Vagina (tissue), 2 donors: ENCODE data around the gene POLD1. TPM values are rescaled to one million over a fixed set of nuclear protein-coding genes. Genes with fewer than 3 reads are reported as not detected.
"Not testable (repeated sequence)": the region's sequence is repeated elsewhere in the genome, so short reads cannot be mapped to it uniquely, and the experiment has no call there.

ENCODE experiments used
- DNase-seq, 2 donors: peaks; one replicate each; pipeline ENCODE4 v3.0.0-alpha.2; 2017; ENCODE audit errors: extremely low spot score in 2 of 2
- H3K27ac ChIP-seq: fragments of 200-600 bp; sonication (generic); one replicate; pipeline ENCODE4 v1.5.1; 2019
- H3K27me3 ChIP-seq: fragments of 200-600 bp; sonication (generic); one replicate; pipeline ENCODE4 v1.5.1; 2019
- H3K36me3 ChIP-seq, 2 donors: fragments of 200-600 bp; sonication (generic); one replicate each; pipeline ENCODE4 v1.5.1; 2017 to 2019
- H3K4me1 ChIP-seq: fragments of 200-600 bp; sonication (generic); one replicate; pipeline ENCODE4 v1.5.1; 2019
- H3K4me3 ChIP-seq, 2 donors: fragments of 200-600 bp; sonication (generic); 1 replicate in 1 of 2; 2 replicates in 1 of 2; pipeline ENCODE4 v1.5.1; 2016 to 2019
- H3K9me3 ChIP-seq: fragments of 200-600 bp; sonication (generic); one replicate; pipeline ENCODE4 v1.5.1; 2019
- CTCF ChIP-seq, 3 experiments: fragments of 450-650 bp in 2 of 3; fragments of 200-600 bp in 1 of 3; sonication (generic) in 1 of 3; IDR thresholded peaks; one replicate each; pipeline ENCODE4 v1.5.1; 2017 to 2019; ENCODE audit warnings: antibody characterized with exemption in 3 of 3, mild to moderate bottlenecking in 2 of 3, moderate library complexity in 2 of 3
- POLR2A ChIP-seq, 2 donors: fragments of 450-650 bp; IDR thresholded peaks; one replicate each; pipeline ENCODE4 v1.6.1; 2017; ENCODE audit warnings: antibody characterized with exemption in 2 of 2, mild to moderate bottlenecking in 2 of 2, moderate library complexity in 2 of 2
- POLR2AphosphoS5 ChIP-seq, 2 donors: sonication (generic); formaldehyde crosslinking; IDR thresholded peaks; one replicate each; pipeline ENCODE4 v1.9.0; 2017; ENCODE audit warnings: antibody characterized with exemption in 2 of 2, mild to moderate bottlenecking in 2 of 2, low read depth in 1 of 2; ENCODE audit not compliant: insufficient read depth in 1 of 2
- intact Hi-C: fragments of 100-400 bp; cut with DNase I; formaldehyde crosslinking; loops from one replicate; pipeline ENCODE4 v1.15.1; 2023
- total RNA-seq: library from RNA; depleted of rRNA; stranded (reverse); fragments of >200 nt; gene quantifications from one replicate; pipeline ENCODE4 v1.2.3, GENCODE V29; 2016

POLD1 gene
- total RNA-seq, 1 donor from 2014 or later = 16.7 TPM

GRCh38 chr19:50433201-50434180, 49.3 kb downstream of the POLD1 start:
- no peak overlapping the region for H3K4me3 ChIP-seq
- no peak overlapping the region for H3K27ac ChIP-seq
- DNase-seq = no peak
- TF ChIP-seq POLR2A (IDR thresholded peaks at IDR 0.05) = no peak
- no peak for TF ChIP-seq CTCF (IDR thresholded peaks at IDR 0.05)
- TF ChIP-seq POLR2AphosphoS5 (IDR thresholded peaks at IDR 0.05; ENCODE audit: insufficient read depth in 1 of 2, low read depth in 1 of 2) = no peak
- no peaks in the 10 kb centered on the region for H3K36me3 ChIP-seq
- no peaks in the 10 kb centered on the region for H3K9me3 ChIP-seq
- H3K4me1 ChIP-seq = peaks cover 11% of the 10 kb centered on the region
- H3K27me3 ChIP-seq = no peaks in the 10 kb centered on the region
- intact Hi-C loops = no loop called here

- H3K9me3 ChIP-seq = no peaks in the 10 kb centered on the region
- TF ChIP-seq POLR2AphosphoS5 (IDR thresholded peaks at IDR 0.05; ENCODE audit: insufficient read depth in 1 of 2, low read depth in 1 of 2) (no peak), CTCF (IDR thresholded peaks at IDR 0.05) (no peak), POLR2A (IDR thresholded peaks at IDR 0.05) (no peak)
- no peaks in the 10 kb centered on the region for H3K27me3 ChIP-seq
- no peak overlapping the region for H3K4me3 ChIP-seq
- no peaks in the 10 kb centered on the region for H3K36me3 ChIP-seq
- no peak for DNase-seq
- intact Hi-C loops = no loop called here
- no peak overlapping the region for H3K27ac ChIP-seq
- H3K4me1 ChIP-seq = peaks cover 11% of the 10 kb centered on the region
Measured at GRCh38 chr19:50434525-50434924, 50.4 kb downstream of the POLD1 start.

GRCh38 chr19:50435221-50435620, 51.1 kb downstream of the POLD1 start:
- intact Hi-C loops = no loop called here
- no peak for TF ChIP-seq POLR2A (IDR thresholded peaks at IDR 0.05)
- no peak for TF ChIP-seq CTCF (IDR thresholded peaks at IDR 0.05)
- TF ChIP-seq POLR2AphosphoS5 (IDR thresholded peaks at IDR 0.05; ENCODE audit: insufficient read depth in 1 of 2, low read depth in 1 of 2) = no peak
- DNase-seq = no peak
- Histone ChIP-seq H3K4me1 (peaks cover 11% of the 10 kb centered on the region), H3K4me3 (no peak overlapping the region), H3K9me3 (no peaks in the 10 kb centered on the region), H3K27ac (no peak overlapping the region), H3K36me3 (no peaks in the 10 kb centered on the region), H3K27me3 (no peaks in the 10 kb centered on the region)

GRCh38 chr19:50435627-50436026, 51.5 kb downstream of the POLD1 start:
- DNase-seq = no peak
- H3K4me1 ChIP-seq = peaks cover 11% of the 10 kb centered on the region
- no peaks in the 10 kb centered on the region for H3K27me3 ChIP-seq
- TF ChIP-seq POLR2A (IDR thresholded peaks at IDR 0.05) (no peak), CTCF (IDR thresholded peaks at IDR 0.05) (no peak), POLR2AphosphoS5 (IDR thresholded peaks at IDR 0.05; ENCODE audit: insufficient read depth in 1 of 2, low read depth in 1 of 2) (no peak)
- intact Hi-C loops = no loop called here
- H3K4me3 ChIP-seq = no peak overlapping the region
- H3K9me3 ChIP-seq = no peaks in the 10 kb centered on the region
- H3K36me3 ChIP-seq = no peaks in the 10 kb centered on the region
- no peak overlapping the region for H3K27ac ChIP-seq

- DNase-seq = no peak
- TF ChIP-seq CTCF (IDR thresholded peaks at IDR 0.05) (no peak), POLR2AphosphoS5 (IDR thresholded peaks at IDR 0.05; ENCODE audit: insufficient read depth in 1 of 2, low read depth in 1 of 2) (no peak), POLR2A (IDR thresholded peaks at IDR 0.05) (no peak)
- intact Hi-C loops = no loop called here
Measured at GRCh38 chr19:50437862-50438449, 53.8 kb downstream of the POLD1 start.

GRCh38 chr19:50439130-50439529, 55.0 kb downstream of the POLD1 start:
- intact Hi-C loops, H3K27ac ChIP-seq, DNase-seq, H3K9me3 ChIP-seq, H3K27me3 ChIP-seq, H3K36me3 ChIP-seq, H3K4me3 ChIP-seq, H3K4me1 ChIP-seq: not testable (repeated sequence)

More at GRCh38 chr19:50437862-50438449, 53.8 kb downstream of the POLD1 start:
- H3K4me3 ChIP-seq = no peak overlapping the region
- no peaks in the 10 kb centered on the region for H3K4me1 ChIP-seq
- no peaks in the 10 kb centered on the region for H3K9me3 ChIP-seq
- H3K36me3 ChIP-seq = no peaks in the 10 kb centered on the region
- H3K27me3 ChIP-seq = no peaks in the 10 kb centered on the region
- no peak overlapping the region for H3K27ac ChIP-seq
